Fibroblast of skin of right quadriceps (primary cell): ENCODE measurements around the gene IFI27L2.

Source experiments
- DNase-seq: peaks from one replicate; pipeline ENCODE4 v3.0.0-alpha.2; 2013

Gene IFI27L2

GRCh38 chr14:94121485-94121884 lies 7.9 kb downstream of the IFI27L2 start:
- no peak for DNase-seq

- peak; percentile 22 for DNase-seq
Observed at GRCh38 chr14:94120667-94121340, 8.6 kb downstream of the IFI27L2 start.

GRCh38 chr14:94119071-94119470 lies 10.3 kb downstream of the IFI27L2 start:
- DNase-seq = no peak

- DNase-seq = no peak
Observed at GRCh38 chr14:94117856-94118255, 11.5 kb downstream of the IFI27L2 start.

- DNase-seq = no peak
Observed at GRCh38 chr14:94116701-94117100, 12.7 kb downstream of the IFI27L2 start.

- no peak for DNase-seq
Observed at GRCh38 chr14:94115631-94116030, 13.8 kb downstream of the IFI27L2 start.

- DNase-seq = no peak
Observed at GRCh38 chr14:94115058-94115591, 14.3 kb downstream of the IFI27L2 start.

GRCh38 chr14:94114589-94115057 lies 14.8 kb downstream of the IFI27L2 start:
- DNase-seq = no peak

- DNase-seq = no peak
Observed at GRCh38 chr14:94113908-94114588, 15.4 kb downstream of the IFI27L2 start.

GRCh38 chr14:94113490-94113889 lies 15.9 kb downstream of the IFI27L2 start:
- no peak for DNase-seq

GRCh38 chr14:94113073-94113472 lies 16.3 kb downstream of the IFI27L2 start:
- no peak for DNase-seq

- DNase-seq = no peak
Observed at GRCh38 chr14:94112513-94113063, 16.8 kb downstream of the IFI27L2 start.

GRCh38 chr14:94111276-94112095 lies 17.9 kb downstream of the IFI27L2 start:
- no peak for DNase-seq

- DNase-seq = peak; percentile 15
Observed at GRCh38 chr14:94110552-94111181, 18.7 kb downstream of the IFI27L2 start, which contains the start of gene IFI27. Gene IFI27 (plus strand): TSS chr14:94110736.

- no peak for DNase-seq
Observed at GRCh38 chr14:94109915-94110250, 19.5 kb downstream of the IFI27L2 start.

- no peak for DNase-seq
Observed at GRCh38 chr14:94104731-94105130, 24.7 kb downstream of the IFI27L2 start.

GRCh38 chr14:94103554-94104150 lies 25.8 kb downstream of the IFI27L2 start:
- no peak for DNase-seq

- no peak for DNase-seq
Observed at GRCh38 chr14:94102768-94103482, 26.5 kb downstream of the IFI27L2 start.

GRCh38 chr14:94101748-94102147 lies 27.7 kb downstream of the IFI27L2 start:
- no peak for DNase-seq

- peak; percentile 87 for DNase-seq
Observed at GRCh38 chr14:94100847-94101246, 28.6 kb downstream of the IFI27L2 start.

GRCh38 chr14:94099006-94099405 lies 30.4 kb downstream of the IFI27L2 start:
- DNase-seq = no peak
